GM21737 (cell line): ENCODE results near the gene B4GALT2.

Experiments
- ATAC-seq: cut with Tn5 transposase; IDR thresholded peaks from one replicate; pipeline ENCODE4 v1.9.1; 2021; ENCODE audit warnings: mild to moderate bottlenecking, moderate library complexity; ENCODE audit not compliant: unreplicated experiment

The B4GALT2 gene

GRCh38 chr1:43983253-43983899 is 4.4 kb downstream of the B4GALT2 start:
- ATAC-seq = no peak

DNA sequence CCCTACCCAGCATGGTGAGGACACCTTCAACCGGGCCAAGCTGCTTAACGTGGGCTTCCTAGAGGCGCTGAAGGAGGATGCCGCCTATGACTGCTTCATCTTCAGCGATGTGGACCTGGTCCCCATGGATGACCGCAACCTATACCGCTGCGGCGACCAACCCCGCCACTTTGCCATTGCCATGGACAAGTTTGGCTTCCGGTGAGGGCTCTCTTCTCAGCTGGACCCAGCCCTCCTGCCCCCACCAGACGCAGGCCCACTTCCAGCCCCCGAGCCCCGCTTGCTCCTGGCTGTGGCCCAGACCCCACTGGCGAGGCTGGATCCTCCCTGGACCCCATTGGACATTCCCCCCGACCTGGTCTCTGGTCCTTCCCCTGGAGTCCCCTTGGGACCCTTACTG is 5.8 kb downstream of the B4GALT2 start:
- no peak for ATAC-seq

GRCh38 chr1:43985984-43986595 is 7.1 kb downstream of the B4GALT2 start:
- ATAC-seq = no peak

DNA sequence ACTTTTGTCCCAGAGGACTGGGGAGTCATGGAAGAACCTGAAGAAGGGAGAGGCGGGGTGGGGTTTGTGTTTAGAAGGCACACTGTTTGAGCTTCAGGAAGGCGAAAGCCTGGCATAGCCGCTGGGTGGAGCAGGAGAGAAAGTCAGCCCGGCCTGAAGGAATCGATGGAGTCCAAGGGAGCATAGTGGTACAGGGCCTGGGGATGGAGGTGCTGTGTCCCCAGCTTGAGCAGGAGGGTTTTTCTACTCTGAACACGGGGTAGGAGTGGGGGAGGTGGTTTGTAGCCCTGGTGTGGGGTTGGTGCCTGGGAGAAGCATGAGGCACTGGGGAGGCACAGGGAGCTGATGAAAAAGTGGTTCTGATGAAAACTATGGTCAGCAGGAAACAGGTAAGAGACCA is 7.7 kb downstream of the B4GALT2 start:
- ATAC-seq = no peak

DNA sequence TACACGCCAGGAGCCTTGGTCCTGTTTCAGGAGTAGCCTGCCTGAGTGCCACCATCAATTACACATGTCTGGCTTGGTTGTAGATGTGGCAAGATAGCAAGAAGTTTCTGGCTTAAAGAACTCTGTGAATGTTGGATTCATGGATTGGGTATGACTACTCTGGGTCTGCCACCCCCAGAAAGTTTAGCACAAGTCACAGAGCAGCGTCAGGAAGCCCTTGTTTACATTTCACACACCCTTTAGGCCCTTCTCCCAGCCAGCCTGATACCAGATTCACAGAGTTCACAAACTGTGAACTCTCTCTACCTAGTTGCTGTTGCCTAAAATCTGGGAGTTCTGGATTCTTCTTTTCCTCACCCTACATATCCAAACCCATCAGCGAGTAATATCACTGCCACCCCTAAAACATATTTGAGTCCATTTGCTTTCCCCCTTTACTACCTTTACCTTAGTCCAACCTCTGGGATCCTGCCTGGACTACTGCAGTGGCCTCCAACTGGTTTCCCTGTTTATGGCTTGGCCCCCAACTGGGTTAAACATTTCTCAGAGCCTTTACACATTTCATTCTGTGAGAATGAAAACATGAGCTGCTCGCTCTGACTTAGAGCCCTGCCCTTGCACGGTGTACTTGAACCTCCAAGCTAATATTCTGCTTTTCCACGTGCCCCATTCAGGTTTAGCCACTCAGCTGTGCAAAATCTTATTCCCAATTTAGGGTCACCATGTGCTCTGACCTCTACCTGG is 8.3 kb downstream of the B4GALT2 start:
- no peak for ATAC-seq

GRCh38 chr1:43990271-43991199 is 11.5 kb downstream of the B4GALT2 start:
- no peak for ATAC-seq

- ATAC-seq = no peak
Observed at GRCh38 chr1:43991200-43991475, 12.1 kb downstream of the B4GALT2 start.

GRCh38 chr1:43991476-43992231 is 12.6 kb downstream of the B4GALT2 start, which contains the start of gene CCDC24:
Gene CCDC24 (plus strand): TSS chr1:43991599. CDS start chr1:43991879, 280 bp downstream.
- ATAC-seq = peak; percentile 72

- no peak for ATAC-seq
Observed at GRCh38 chr1:43992232-43992995, 13.4 kb downstream of the B4GALT2 start.

GRCh38 chr1:43993206-43993914 is 14.3 kb downstream of the B4GALT2 start:
- no peak for ATAC-seq

DNA sequence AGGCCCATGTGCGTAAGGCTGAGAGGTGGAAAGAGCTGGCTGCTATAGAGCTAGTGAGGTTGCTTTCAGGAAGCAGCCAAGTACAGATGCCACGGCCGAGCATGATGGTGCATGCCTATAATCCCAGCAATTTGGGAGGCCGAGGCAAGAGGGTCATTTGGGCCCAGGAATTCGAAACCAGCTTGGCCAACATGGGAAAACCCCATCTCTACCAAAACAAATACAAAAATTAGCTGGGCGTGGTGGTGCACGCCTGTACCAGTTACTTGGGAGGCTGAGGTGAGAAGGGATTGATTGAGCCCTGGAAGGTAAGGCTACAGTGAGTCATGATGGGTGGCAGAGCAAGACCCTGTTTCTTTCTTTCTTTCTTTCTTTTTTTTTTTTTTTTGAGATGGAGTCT is 15.1 kb downstream of the B4GALT2 start:
- ATAC-seq = no peak

DNA sequence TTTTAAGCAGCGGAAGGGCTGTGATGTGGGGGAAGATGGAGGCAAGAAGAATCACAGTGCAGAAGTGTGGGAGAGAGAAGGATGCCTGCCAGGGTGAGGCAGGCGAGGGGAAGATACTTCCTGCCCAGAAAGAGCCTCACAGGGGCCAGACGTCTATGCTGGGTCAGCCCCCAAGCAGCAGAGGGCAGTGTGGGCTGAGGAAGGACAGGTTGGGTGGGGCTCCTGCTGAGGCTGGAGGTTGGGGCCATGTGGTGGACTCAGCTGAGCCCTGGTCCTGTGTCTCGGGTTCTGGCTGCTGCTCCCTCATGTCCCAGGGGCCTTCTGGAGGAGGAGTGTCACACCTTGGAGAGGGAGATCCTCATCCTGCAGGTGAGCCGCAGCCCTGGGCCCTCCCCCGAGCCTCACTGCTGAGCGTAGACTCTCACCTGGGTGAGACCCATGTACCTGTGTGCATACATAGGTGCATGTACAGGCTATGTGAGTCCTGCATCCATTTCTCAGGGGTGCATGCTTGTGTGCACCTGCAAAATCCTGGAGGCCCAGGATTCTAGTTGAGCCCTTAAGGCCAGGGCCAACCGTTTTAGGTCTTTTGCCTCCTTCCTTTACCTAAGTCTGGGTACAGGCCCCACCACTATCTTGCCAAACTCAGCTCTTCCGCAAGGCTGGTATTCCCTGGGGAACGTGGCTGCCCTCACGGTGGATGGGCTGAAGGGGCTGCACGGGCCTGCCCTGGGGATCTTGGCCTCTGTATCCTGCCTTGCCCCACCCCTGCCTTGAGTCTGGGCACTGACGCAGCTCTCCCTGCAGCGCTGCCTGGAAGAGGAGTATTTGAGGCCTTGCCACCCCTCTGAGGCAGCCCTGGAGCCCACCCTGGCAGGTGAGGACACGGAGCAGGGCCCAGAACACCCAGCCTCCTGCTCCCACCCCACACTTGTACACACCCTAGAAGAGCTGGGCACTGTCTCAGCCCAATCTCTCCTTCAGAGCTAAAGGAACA is 16.1 kb downstream of the B4GALT2 start:
- no peak for ATAC-seq

- no peak for ATAC-seq
Observed at GRCh38 chr1:43995984-43996732, 17.1 kb downstream of the B4GALT2 start.

- ATAC-seq = no peak
Observed at GRCh38 chr1:43996733-43997115, 17.7 kb downstream of the B4GALT2 start.

- no peak for ATAC-seq
Observed at GRCh38 chr1:43997295-43997999, 18.4 kb downstream of the B4GALT2 start.

DNA sequence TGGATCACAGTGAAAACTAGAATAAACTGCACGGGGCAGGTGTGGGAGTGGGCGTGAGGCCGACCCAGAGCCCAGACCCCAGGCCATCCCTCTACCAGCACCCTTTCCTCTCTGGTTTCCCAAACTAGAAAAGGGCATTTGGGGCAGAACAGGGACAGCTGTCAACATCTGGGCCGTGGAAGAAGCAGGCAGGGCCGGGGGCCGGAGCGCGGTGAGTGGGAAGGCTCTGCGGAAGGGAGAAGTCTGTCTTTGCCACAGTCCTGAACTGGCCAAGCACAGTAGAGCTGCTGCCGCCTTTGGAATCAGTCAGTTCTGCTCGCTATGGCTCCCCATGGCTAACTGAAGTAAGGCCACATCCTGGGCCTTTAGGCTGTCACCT is 19.0 kb downstream of the B4GALT2 start:
- no peak for ATAC-seq

DNA sequence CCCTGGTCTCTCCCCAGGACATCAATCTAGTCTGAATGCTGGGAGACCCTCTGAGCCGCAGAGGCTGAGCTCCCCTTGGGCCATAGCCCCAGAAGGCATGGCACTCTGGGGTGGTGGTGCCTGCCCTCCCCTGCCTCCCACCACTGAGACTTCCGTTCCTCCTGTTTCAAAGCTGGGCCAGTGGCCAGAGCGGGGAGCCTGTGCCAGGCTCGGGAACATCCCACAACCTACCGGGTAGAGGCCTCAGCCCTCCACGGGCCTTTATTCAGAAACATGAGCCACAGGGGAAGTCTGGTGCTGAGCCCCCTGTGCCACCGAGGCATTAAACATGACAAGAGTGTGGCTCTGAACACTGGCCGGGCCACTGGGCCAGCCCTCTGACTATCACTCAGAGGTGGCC is 20.4 kb downstream of the B4GALT2 start:
- no peak for ATAC-seq
